ENCODE measurements around the gene NRXN3. TPM values are rescaled to one million over a fixed set of nuclear protein-coding genes. Genes with fewer than 3 reads are reported as not detected.

NRXN3 gene
- total and polyA plus RNA-seq, 5 donors from 2014 or later, result not detected

DNA sequence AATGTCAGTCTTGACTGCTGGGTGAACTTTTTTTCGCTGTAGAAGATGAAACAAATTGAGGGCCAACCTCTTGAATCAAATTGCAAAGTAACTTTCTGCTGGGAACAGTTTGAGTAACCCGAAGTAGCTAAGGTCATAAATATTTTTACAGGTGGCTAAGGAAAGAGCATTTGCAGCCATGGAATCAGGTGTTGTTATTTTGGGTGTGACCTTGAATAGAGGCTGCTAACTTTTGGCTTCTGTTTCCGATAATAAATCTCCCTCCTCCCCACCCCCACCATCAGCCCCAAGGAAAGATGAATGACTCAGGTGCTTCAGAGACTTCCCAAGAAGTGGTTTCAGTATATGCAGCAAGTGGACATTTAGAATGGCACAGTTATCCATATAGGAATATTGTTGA is 1469.4 kb downstream of the NRXN3 start:
- Histone ChIP-seq H3K4me3 (ENCODE audit: low read depth, low read length) (no peak overlapping the region), H3K36me3 (ENCODE audit: control insufficient read depth, insufficient read depth, low read length) (no peaks in the 10 kb centered on the region), H3K9me3 (ENCODE audit: control insufficient read depth in 2 of 2, low read length in 2 of 2) (no peaks in the 10 kb centered on the region), H3K4me1 (ENCODE audit: control insufficient read depth, insufficient read depth, low read length, poor library complexity, severe bottlenecking) (no peaks in the 10 kb centered on the region), H3K27ac (ENCODE audit: insufficient read depth, low read length, poor library complexity, severe bottlenecking) (no peak overlapping the region), H3K27me3 (ENCODE audit: control insufficient read depth, insufficient read depth, low read length) (no peaks in the 10 kb centered on the region)
- H3K4me1 Mint-ChIP-seq, result no peaks in the 10 kb centered on the region
- peaks cover 2 to 9% (median 4%) of the 10 kb centered on the region in 7 donors for H3K9me3 Mint-ChIP-seq
- H3K27ac Mint-ChIP-seq, result no peak overlapping the region
- DNase-seq (no peak), ATAC-seq (ENCODE audit: low read depth in 2 of 2) (no peak)
- H3K4me3 Mint-ChIP-seq, result no peak overlapping the region
- no peaks in the 10 kb centered on the region for H3K36me3 Mint-ChIP-seq
- peaks cover 4% of the 10 kb centered on the region for H3K27me3 Mint-ChIP-seq

DNA sequence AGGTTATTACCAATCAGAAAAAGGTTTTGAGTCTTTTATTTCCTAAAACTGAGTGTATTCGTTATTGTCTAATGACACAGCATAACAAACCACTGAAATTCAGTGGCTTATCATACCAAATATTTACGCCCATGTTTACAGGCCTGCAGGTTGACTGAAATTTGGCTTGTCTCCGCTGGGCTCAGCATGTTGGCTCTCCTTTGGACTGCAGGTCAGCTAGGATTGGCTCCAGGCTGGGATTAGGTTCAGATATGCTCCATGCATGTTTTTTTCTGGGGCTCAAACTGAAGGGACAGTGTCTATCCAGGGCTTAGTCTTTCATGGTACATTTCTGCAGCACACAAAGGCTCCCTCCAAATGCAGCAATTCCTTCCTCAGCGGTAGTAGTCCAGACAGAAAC is 1471.2 kb downstream of the NRXN3 start:
- ATAC-seq (ENCODE audit: low read depth in 2 of 2) (no peak), DNase-seq (no peak)
- Histone ChIP-seq H3K9me3 (ENCODE audit: control insufficient read depth in 2 of 2, low read length in 2 of 2) (no peaks in the 10 kb centered on the region), H3K27me3 (ENCODE audit: control insufficient read depth, insufficient read depth, low read length) (no peaks in the 10 kb centered on the region), H3K4me1 (ENCODE audit: control insufficient read depth, insufficient read depth, low read length, poor library complexity, severe bottlenecking) (no peaks in the 10 kb centered on the region), H3K4me3 (ENCODE audit: low read depth, low read length) (no peak overlapping the region), H3K36me3 (ENCODE audit: control insufficient read depth, insufficient read depth, low read length) (no peaks in the 10 kb centered on the region), H3K27ac (ENCODE audit: insufficient read depth, low read length, poor library complexity, severe bottlenecking) (no peak overlapping the region)
- H3K9me3 Mint-ChIP-seq, result peaks cover 0 to 5% (median 3%) of the 10 kb centered on the region in 7 donors
- no peaks in the 10 kb centered on the region for H3K4me1 Mint-ChIP-seq
- no peak overlapping the region for H3K4me3 Mint-ChIP-seq
- H3K27me3 Mint-ChIP-seq, result peaks cover 4% of the 10 kb centered on the region
- H3K27ac Mint-ChIP-seq, result no peak overlapping the region
- H3K36me3 Mint-ChIP-seq, result no peaks in the 10 kb centered on the region

DNA sequence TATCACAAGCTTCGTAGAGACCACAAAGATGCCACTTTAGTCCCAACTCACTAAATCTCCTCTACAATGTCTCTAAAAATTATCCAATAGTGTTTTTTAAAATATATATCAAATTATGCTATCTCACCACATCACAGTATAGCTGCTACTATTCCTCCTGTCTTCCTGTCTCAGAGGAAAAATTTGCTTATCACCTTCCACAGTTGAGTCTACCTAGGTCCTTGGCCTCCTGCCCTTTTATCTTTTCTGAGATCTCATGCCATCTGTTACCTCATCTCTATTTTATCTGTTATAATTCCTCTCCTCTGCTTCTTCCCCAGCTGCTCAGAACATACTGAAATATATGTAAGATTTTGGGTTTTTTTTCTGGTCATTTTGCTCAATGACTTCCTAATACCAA is 1473.0 kb downstream of the NRXN3 start:
- H3K4me3 Mint-ChIP-seq, result no peak overlapping the region
- H3K36me3 Mint-ChIP-seq, result no peaks in the 10 kb centered on the region
- Histone ChIP-seq H3K27ac (ENCODE audit: insufficient read depth, low read length, poor library complexity, severe bottlenecking) (no peak overlapping the region), H3K4me3 (ENCODE audit: low read depth, low read length) (no peak overlapping the region), H3K36me3 (ENCODE audit: control insufficient read depth, insufficient read depth, low read length) (no peaks in the 10 kb centered on the region), H3K27me3 (ENCODE audit: control insufficient read depth, insufficient read depth, low read length) (no peaks in the 10 kb centered on the region), H3K9me3 (ENCODE audit: control insufficient read depth in 2 of 2, low read length in 2 of 2) (no peaks in the 10 kb centered on the region), H3K4me1 (ENCODE audit: control insufficient read depth, insufficient read depth, low read length, poor library complexity, severe bottlenecking) (no peaks in the 10 kb centered on the region)
- no peaks in the 10 kb centered on the region for H3K4me1 Mint-ChIP-seq
- H3K9me3 Mint-ChIP-seq, result peaks cover 0 to 4% (median 2%) of the 10 kb centered on the region in 7 donors
- no peak for DNase-seq
- no peak for ATAC-seq (ENCODE audit: low read depth in 2 of 2)
- H3K27me3 Mint-ChIP-seq, result no peaks in the 10 kb centered on the region
- H3K27ac Mint-ChIP-seq, result no peak overlapping the region

DNA sequence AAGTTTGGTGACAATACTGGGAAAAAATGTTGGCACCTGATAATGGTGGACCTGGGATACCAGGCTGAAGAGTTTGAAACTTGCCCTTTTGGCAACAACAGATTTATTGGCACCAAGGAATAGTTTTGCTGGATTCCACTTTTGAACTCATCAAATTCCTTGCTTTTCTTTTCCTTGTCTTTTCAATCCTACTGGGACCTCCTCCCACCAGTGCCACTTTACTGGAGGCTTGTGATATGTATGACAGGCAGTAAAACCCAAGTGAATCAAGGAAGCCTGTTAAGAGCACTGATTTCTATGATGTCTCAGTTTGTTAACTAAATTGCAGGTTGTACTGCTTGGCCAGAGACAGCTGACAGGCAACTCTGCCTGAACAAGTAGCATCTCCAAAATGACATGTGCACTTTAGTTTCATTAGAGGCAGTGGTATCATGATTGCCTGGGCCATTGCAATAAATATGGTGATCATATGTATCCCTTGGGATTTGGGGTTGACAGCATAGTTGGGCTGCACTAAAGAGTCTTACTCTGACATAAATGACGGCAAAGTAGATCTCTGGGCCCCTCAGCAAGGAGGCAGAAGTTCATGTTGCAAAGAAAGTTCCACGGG is 1475.7 kb downstream of the NRXN3 start:
- H3K27ac Mint-ChIP-seq, result no peak overlapping the region
- H3K36me3 Mint-ChIP-seq, result no peaks in the 10 kb centered on the region
- no peak for ATAC-seq (ENCODE audit: low read depth in 2 of 2)
- no peak for DNase-seq
- H3K9me3 ChIP-seq (ENCODE audit: control insufficient read depth in 2 of 2, low read length in 2 of 2), result no peaks in the 10 kb centered on the region
- H3K9me3 Mint-ChIP-seq, result peaks cover 0 to 7% (median 3%) of the 10 kb centered on the region in 7 donors
- no peak overlapping the region for H3K27ac ChIP-seq (ENCODE audit: insufficient read depth, low read length, poor library complexity, severe bottlenecking)
- no peak overlapping the region for H3K4me3 Mint-ChIP-seq
- H3K4me1 ChIP-seq (ENCODE audit: control insufficient read depth, insufficient read depth, low read length, poor library complexity, severe bottlenecking), result no peaks in the 10 kb centered on the region
- H3K4me3 ChIP-seq (ENCODE audit: low read depth, low read length), result no peak overlapping the region
- H3K27me3 Mint-ChIP-seq, result no peaks in the 10 kb centered on the region
- no peaks in the 10 kb centered on the region for H3K4me1 Mint-ChIP-seq
- H3K27me3 ChIP-seq (ENCODE audit: control insufficient read depth, insufficient read depth, low read length), result no peaks in the 10 kb centered on the region
- no peaks in the 10 kb centered on the region for H3K36me3 ChIP-seq (ENCODE audit: control insufficient read depth, insufficient read depth, low read length)

DNA sequence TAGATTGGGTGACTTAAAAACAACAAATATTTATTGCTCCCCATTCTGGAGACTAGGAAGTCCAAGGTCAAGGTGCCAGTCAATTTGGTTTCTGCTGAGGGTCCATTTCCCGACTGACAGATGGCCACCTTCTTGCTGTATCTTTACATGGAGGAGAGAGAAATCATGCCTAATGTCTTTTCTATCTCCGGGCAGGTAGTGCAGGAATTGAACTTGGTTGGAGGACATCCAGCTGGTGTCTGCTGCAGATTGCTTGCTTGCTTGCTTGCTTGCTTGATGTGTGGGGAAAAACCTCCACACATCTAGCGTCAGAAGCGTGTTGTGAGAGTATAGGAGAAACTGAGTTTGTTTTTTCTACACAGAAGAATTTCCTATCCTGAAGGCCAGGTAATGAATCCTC is 1479.7 kb downstream of the NRXN3 start:
- ATAC-seq (ENCODE audit: low read depth in 2 of 2) (no peak), DNase-seq (no peak)
- H3K4me3 Mint-ChIP-seq, result no peak overlapping the region
- no peak overlapping the region for H3K4me3 ChIP-seq (ENCODE audit: low read depth, low read length)
- no peaks in the 10 kb centered on the region for H3K36me3 ChIP-seq (ENCODE audit: control insufficient read depth, insufficient read depth, low read length)
- H3K27ac Mint-ChIP-seq, result no peak overlapping the region
- no peaks in the 10 kb centered on the region for H3K27me3 Mint-ChIP-seq
- no peaks in the 10 kb centered on the region for H3K4me1 ChIP-seq (ENCODE audit: control insufficient read depth, insufficient read depth, low read length, poor library complexity, severe bottlenecking)
- no peaks in the 10 kb centered on the region for H3K27me3 ChIP-seq (ENCODE audit: control insufficient read depth, insufficient read depth, low read length)
- H3K9me3 Mint-ChIP-seq, result peaks cover 0 to 11% (median 1%) of the 10 kb centered on the region in 7 donors
- H3K4me1 Mint-ChIP-seq, result no peaks in the 10 kb centered on the region
- no peaks in the 10 kb centered on the region for H3K9me3 ChIP-seq (ENCODE audit: control insufficient read depth in 2 of 2, low read length in 2 of 2)
- no peaks in the 10 kb centered on the region for H3K36me3 Mint-ChIP-seq
- H3K27ac ChIP-seq (ENCODE audit: insufficient read depth, low read length, poor library complexity, severe bottlenecking), result no peak overlapping the region

DNA sequence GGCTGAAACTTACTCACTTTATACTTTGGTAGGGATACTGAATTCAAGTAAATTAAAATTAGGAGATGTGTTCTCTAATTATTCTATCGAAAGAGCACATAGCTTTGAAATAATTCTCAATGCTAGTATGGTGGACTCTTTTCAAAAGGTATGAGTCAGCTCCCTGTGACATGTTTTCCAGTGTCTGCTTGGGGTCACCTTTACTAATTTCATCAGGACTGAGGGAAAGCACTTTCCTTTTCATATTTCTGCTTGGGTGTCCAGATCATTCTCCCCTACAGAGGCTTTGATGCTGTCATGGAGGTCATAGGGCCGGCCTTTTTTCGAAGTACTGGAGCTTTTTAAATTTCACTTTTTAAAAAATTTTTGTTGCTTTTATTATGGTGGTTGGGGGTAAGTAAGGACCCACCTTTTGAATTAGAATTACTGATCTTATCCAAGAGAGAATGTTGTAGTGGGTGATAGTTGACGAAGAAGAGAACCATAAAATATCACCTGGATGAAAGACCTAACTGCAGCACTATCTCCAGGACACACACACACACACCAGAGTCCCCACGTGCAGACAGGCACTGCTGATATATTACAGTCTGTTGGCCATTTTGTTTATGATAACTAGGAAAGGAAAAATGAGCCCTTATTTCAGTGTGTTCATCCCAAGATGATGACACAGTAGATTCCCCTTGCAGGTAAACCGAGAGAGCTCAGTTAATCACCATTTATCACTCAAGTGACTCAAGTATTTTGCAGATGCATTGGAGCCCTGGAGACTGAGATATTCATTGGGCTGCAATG is 1482.5 kb downstream of the NRXN3 start:
- Mint-ChIP-seq H3K9me3 (peaks cover 0 to 12% (median 5%) of the 10 kb centered on the region in 7 donors), H3K36me3 (no peaks in the 10 kb centered on the region), H3K27ac (no peak overlapping the region), H3K27me3 (no peaks in the 10 kb centered on the region), H3K4me1 (no peaks in the 10 kb centered on the region), H3K4me3 (no peak overlapping the region)
- DNase-seq (no peak), ATAC-seq (ENCODE audit: low read depth in 2 of 2) (no peak)
- Histone ChIP-seq H3K4me1 (ENCODE audit: control insufficient read depth, insufficient read depth, low read length, poor library complexity, severe bottlenecking) (no peaks in the 10 kb centered on the region), H3K36me3 (ENCODE audit: control insufficient read depth, insufficient read depth, low read length) (no peaks in the 10 kb centered on the region), H3K4me3 (ENCODE audit: low read depth, low read length) (no peak overlapping the region), H3K27ac (ENCODE audit: insufficient read depth, low read length, poor library complexity, severe bottlenecking) (no peak overlapping the region), H3K27me3 (ENCODE audit: control insufficient read depth, insufficient read depth, low read length) (no peaks in the 10 kb centered on the region), H3K9me3 (ENCODE audit: control insufficient read depth in 2 of 2, low read length in 2 of 2) (no peaks in the 10 kb centered on the region)

DNA sequence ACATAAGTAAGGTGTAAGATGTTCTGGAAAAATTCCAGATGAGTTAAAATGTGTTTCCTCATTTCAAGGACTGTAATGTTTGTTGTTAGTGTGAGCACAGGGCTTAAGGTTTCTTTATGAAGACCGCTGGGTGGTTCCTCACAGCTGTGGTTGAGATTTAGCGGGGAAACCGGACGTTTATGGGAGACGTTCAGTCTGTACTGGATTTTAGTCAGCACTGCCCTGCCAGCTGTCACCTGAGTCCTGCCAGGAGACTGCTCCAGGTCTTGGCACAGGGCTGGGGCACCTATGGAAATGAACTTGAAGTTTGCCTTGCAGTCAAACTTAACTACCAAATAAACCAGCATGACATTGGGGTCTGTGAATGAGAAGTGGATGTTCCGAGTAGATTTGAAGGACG is 1485.9 kb downstream of the NRXN3 start:
- H3K27me3 ChIP-seq (ENCODE audit: control insufficient read depth, insufficient read depth, low read length), result no peaks in the 10 kb centered on the region
- H3K27ac ChIP-seq (ENCODE audit: insufficient read depth, low read length, poor library complexity, severe bottlenecking), result no peak overlapping the region
- no peak overlapping the region for H3K4me3 ChIP-seq (ENCODE audit: low read depth, low read length)
- Mint-ChIP-seq H3K36me3 (no peaks in the 10 kb centered on the region), H3K9me3 (peaks cover 0 to 9% (median 4%) of the 10 kb centered on the region in 7 donors), H3K27ac (no peak overlapping the region), H3K4me3 (no peak overlapping the region), H3K27me3 (no peaks in the 10 kb centered on the region), H3K4me1 (no peaks in the 10 kb centered on the region)
- DNase-seq (no peak), ATAC-seq (ENCODE audit: low read depth in 2 of 2) (no peak)
- H3K9me3 ChIP-seq (ENCODE audit: control insufficient read depth in 2 of 2, low read length in 2 of 2), result no peaks in the 10 kb centered on the region
- no peaks in the 10 kb centered on the region for H3K36me3 ChIP-seq (ENCODE audit: control insufficient read depth, insufficient read depth, low read length)
- H3K4me1 ChIP-seq (ENCODE audit: control insufficient read depth, insufficient read depth, low read length, poor library complexity, severe bottlenecking), result no peaks in the 10 kb centered on the region

DNA sequence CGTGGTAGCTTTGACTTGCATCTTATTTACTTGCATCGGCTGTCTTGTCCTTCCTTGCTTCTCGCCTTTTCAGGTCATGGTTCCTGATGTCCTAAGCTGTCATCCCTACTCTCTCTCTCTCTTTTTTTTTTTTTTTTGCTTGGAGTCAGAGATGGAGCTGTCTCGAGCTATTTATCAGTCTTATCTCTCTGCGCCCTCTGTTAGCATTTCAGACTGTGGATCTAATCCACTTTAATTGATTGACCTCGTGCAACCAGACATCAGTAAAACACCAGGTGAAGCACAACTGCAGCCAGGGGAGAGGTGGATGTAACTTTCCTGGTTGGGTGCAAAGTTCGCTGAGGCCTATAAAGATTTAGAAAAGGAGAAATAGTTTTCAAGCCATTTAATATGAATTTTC is 1486.3 kb downstream of the NRXN3 start:
- H3K4me1 ChIP-seq (ENCODE audit: control insufficient read depth, insufficient read depth, low read length, poor library complexity, severe bottlenecking), result no peaks in the 10 kb centered on the region
- no peaks in the 10 kb centered on the region for H3K27me3 ChIP-seq (ENCODE audit: control insufficient read depth, insufficient read depth, low read length)
- no peaks in the 10 kb centered on the region for H3K9me3 ChIP-seq (ENCODE audit: control insufficient read depth in 2 of 2, low read length in 2 of 2)
- Mint-ChIP-seq H3K9me3 (peaks cover 0 to 9% (median 4%) of the 10 kb centered on the region in 7 donors), H3K27me3 (no peaks in the 10 kb centered on the region), H3K4me3 (no peak overlapping the region), H3K36me3 (no peaks in the 10 kb centered on the region), H3K4me1 (no peaks in the 10 kb centered on the region), H3K27ac (no peak overlapping the region)
- no peak overlapping the region for H3K4me3 ChIP-seq (ENCODE audit: low read depth, low read length)
- no peaks in the 10 kb centered on the region for H3K36me3 ChIP-seq (ENCODE audit: control insufficient read depth, insufficient read depth, low read length)
- H3K27ac ChIP-seq (ENCODE audit: insufficient read depth, low read length, poor library complexity, severe bottlenecking), result no peak overlapping the region
- no peak for DNase-seq
- ATAC-seq (ENCODE audit: low read depth in 2 of 2), result no peak

Data from CD4-positive, CD25-positive, alpha-beta regulatory T cell (primary cell).